Parathyroid adenoma (tissue), 2 donors: ENCODE data around the gene KIRREL3.

Experiments used
- H2AFZ ChIP-seq: fragments of 300-600 bp; sonication (generic); one replicate; pipeline ENCODE4 v1.7.0; 2017; ENCODE audit warnings: antibody characterized with exemption, mild to moderate bottlenecking
- H3K27ac ChIP-seq: fragments of 300-600 bp; sonication (generic); one replicate; pipeline ENCODE4 v1.7.0; 2017
- H3K27me3 ChIP-seq: fragments of 300-600 bp; sonication (generic); one replicate; pipeline ENCODE4 v1.7.0; 2017; ENCODE audit warnings: low read length; ENCODE audit not compliant: control insufficient read depth, insufficient read depth
- H3K36me3 ChIP-seq: fragments of 300-600 bp; sonication (generic); one replicate; pipeline ENCODE4 v1.7.0; 2017; ENCODE audit warnings: low read length; ENCODE audit not compliant: control insufficient read depth, insufficient read depth
- H3K4me1 ChIP-seq: fragments of 300-600 bp; sonication (generic); one replicate; pipeline ENCODE4 v1.7.0; 2017; ENCODE audit warnings: control low read depth
- H3K4me2 ChIP-seq: fragments of 300-600 bp; sonication (generic); one replicate; pipeline ENCODE4 v1.7.0; 2017; ENCODE audit warnings: low read length
- H3K4me3 ChIP-seq: fragments of 300-600 bp; sonication (generic); one replicate; pipeline ENCODE4 v1.7.0; 2017; ENCODE audit warnings: low read depth, low read length
- H3K79me2 ChIP-seq: fragments of 300-600 bp; sonication (generic); one replicate; pipeline ENCODE4 v1.7.0; 2017; ENCODE audit warnings: control low read depth
- H3K9ac ChIP-seq: fragments of 300-600 bp; sonication (generic); one replicate; pipeline ENCODE4 v1.7.0; 2017; ENCODE audit warnings: mild to moderate bottlenecking
- H3K9me3 ChIP-seq: fragments of 300-600 bp; sonication (generic); one replicate; pipeline ENCODE4 v1.7.0; 2017; ENCODE audit warnings: low read length; ENCODE audit not compliant: control insufficient read depth
- CTCF ChIP-seq: fragments of 300-600 bp; sonication (generic); IDR thresholded peaks from one replicate; pipeline ENCODE4 v1.7.0; 2017; ENCODE audit warnings: antibody characterized with exemption, mild to moderate bottlenecking
- donor health status: primary hyperparathyroidism.

Gene KIRREL3

GRCh38 chr11:126969865-126970479 lies 30.6 kb downstream of the KIRREL3 start:
- Histone ChIP-seq H2AFZ (no peak overlapping the region), H3K9me3 (no peaks in the 10 kb centered on the region), H3K79me2 (no peaks in the 10 kb centered on the region), H3K9ac (no peak overlapping the region), H3K36me3 (no peaks in the 10 kb centered on the region), H3K27ac (no peak overlapping the region), H3K4me2 (no peak overlapping the region), H3K4me3 (no peak overlapping the region), H3K27me3 (no peaks in the 10 kb centered on the region), H3K4me1 (no peaks in the 10 kb centered on the region)
- TF ChIP-seq CTCF, result no peak

DNA sequence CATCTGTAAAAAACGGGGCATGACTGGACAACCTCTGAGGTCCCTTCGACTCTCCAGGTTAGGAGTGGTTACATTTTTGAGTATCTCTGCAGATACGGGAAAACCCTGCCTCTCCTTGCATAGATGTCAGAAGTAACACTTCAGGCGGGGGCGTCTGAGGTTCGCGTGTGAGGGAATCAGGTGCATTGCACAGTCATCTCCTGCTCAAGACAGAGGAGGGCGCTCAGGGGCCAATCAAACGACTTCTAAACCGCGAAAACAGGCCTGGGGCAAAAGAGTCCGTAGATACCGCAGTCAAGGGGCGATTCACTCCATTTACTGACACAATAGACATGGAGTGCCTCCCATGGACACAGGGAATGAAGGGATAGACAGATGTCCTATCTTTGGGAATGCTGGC lies 31.7 kb downstream of the KIRREL3 start:
- no peak overlapping the region for H3K4me2 ChIP-seq
- H3K9me3 ChIP-seq, result no peaks in the 10 kb centered on the region
- H3K79me2 ChIP-seq, result no peaks in the 10 kb centered on the region
- no peak overlapping the region for H2AFZ ChIP-seq
- no peak overlapping the region for H3K9ac ChIP-seq
- H3K27me3 ChIP-seq, result no peaks in the 10 kb centered on the region
- TF ChIP-seq CTCF, result no peak
- no peaks in the 10 kb centered on the region for H3K4me1 ChIP-seq
- no peak overlapping the region for H3K27ac ChIP-seq
- no peaks in the 10 kb centered on the region for H3K36me3 ChIP-seq
- no peak overlapping the region for H3K4me3 ChIP-seq

DNA sequence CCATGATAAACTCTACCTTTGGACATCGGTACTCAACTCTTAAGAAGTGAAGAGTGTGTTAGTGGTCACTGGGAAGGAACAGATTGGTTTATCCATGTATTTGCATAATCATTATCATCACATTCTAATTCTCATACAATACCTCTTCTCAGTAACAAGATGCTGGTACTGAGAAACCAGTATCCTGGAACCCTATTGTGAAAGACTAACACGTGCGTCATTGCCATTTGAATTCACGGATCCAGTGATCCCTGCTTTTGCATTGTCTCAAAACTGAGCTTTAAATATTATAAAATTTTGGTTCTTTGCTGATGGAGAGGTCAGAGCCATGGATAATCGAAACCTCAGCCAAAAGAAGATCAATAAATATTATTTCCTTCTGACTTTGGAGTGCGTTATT lies 35.2 kb downstream of the KIRREL3 start:
- H3K9ac ChIP-seq, result no peak overlapping the region
- no peaks in the 10 kb centered on the region for H3K79me2 ChIP-seq
- no peak overlapping the region for H3K27ac ChIP-seq
- H3K27me3 ChIP-seq, result no peaks in the 10 kb centered on the region
- H3K4me1 ChIP-seq, result no peaks in the 10 kb centered on the region
- H3K4me3 ChIP-seq, result no peak overlapping the region
- no peak overlapping the region for H2AFZ ChIP-seq
- TF ChIP-seq CTCF, result no peak
- H3K36me3 ChIP-seq, result no peaks in the 10 kb centered on the region
- no peak overlapping the region for H3K4me2 ChIP-seq
- H3K9me3 ChIP-seq, result no peaks in the 10 kb centered on the region

DNA sequence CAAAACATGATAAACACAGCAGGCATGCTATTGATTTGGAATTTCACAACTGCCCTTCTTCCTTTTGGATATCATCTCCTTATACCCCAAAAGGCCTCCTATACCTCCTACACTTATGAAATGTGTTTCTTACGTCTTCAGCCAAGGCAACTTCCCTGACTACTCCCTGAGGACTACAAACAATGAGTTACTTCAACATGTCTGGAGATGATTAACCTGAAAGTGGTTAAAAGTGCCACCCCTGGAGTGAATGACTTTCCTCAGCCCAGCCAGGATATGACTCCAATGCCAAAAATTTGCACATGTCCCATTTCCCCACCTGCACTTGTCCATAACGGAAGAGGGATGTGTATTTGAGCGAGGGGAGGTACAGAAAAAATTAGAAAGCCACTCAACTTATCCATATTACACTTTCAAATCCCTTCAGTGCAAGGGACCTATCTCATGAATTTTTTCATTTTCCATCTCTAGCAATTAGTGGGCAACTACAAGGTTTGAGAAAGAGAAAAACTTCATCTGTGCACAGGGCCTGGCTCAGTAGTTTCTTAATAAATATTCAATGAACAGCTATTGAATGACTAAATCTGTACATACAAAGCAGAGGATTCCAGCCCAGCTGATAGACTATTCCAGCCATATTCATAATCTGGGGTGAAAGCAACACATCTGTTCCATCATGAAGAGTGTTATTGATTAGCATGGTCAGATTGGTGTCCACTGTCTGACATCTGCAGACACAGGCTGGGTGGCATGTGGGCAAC lies 36.8 kb downstream of the KIRREL3 start:
- Histone ChIP-seq H3K4me1 (no peaks in the 10 kb centered on the region), H3K4me3 (no peak overlapping the region)
- TF ChIP-seq CTCF, result no peak

GRCh38 chr11:126963115-126963514 lies 37.5 kb downstream of the KIRREL3 start:
- TF ChIP-seq CTCF, result no peak
- no peak overlapping the region for H3K27ac ChIP-seq
- H3K27me3 ChIP-seq, result no peaks in the 10 kb centered on the region
- no peaks in the 10 kb centered on the region for H3K36me3 ChIP-seq
- H3K9me3 ChIP-seq, result no peaks in the 10 kb centered on the region
- H2AFZ ChIP-seq, result no peak overlapping the region
- no peak overlapping the region for H3K9ac ChIP-seq
- H3K4me1 ChIP-seq, result no peaks in the 10 kb centered on the region
- no peak overlapping the region for H3K4me2 ChIP-seq
- H3K4me3 ChIP-seq, result no peak overlapping the region
- H3K79me2 ChIP-seq, result no peaks in the 10 kb centered on the region

More for the DNA sequence above, 36.8 kb downstream of the KIRREL3 start:
- H3K79me2 ChIP-seq, result no peaks in the 10 kb centered on the region
- no peaks in the 10 kb centered on the region for H3K9me3 ChIP-seq
- no peak overlapping the region for H3K27ac ChIP-seq
- no peak overlapping the region for H2AFZ ChIP-seq
- no peaks in the 10 kb centered on the region for H3K27me3 ChIP-seq
- H3K4me2 ChIP-seq, result no peak overlapping the region
- no peak overlapping the region for H3K9ac ChIP-seq
- H3K36me3 ChIP-seq, result no peaks in the 10 kb centered on the region
